CD4-positive, CD25-positive, alpha-beta regulatory T cell (primary cell): ENCODE measurements around the gene LSM6. TPM values are rescaled to one million over a fixed set of nuclear protein-coding genes. Genes with fewer than 3 reads are reported as not detected.

Source experiments
- ATAC-seq, 2 donors: fragments of 150-1000 bp; cut with Tn5 transposase; one replicate each; pipeline ENCODE4 v1.10.0; 2021; ENCODE audit warnings: low read depth in 2 of 2, moderate number of reproducible peaks in 2 of 2, moderate library complexity in 1 of 2
- DNase-seq, 3 donors: peaks; one replicate each; pipeline versions ENCODE4 v3.0.0 to v3.0.0-alpha.2; 2012 to 2022; ENCODE audit warnings: mixed read lengths in 1 of 3
- H3K27ac ChIP-seq: one replicate; pipeline ENCODE4 v1.7.0; 2013; ENCODE audit warnings: mild to moderate bottlenecking, low read length; ENCODE audit not compliant: insufficient read depth, poor library complexity, severe bottlenecking
- H3K27me3 ChIP-seq: one replicate; pipeline ENCODE4 v1.7.0; 2013; ENCODE audit warnings: low read length; ENCODE audit not compliant: control insufficient read depth, insufficient read depth
- H3K36me3 ChIP-seq: one replicate; pipeline ENCODE4 v1.7.0; 2013; ENCODE audit warnings: mild to moderate bottlenecking, low read length, moderate library complexity; ENCODE audit not compliant: control insufficient read depth, insufficient read depth
- H3K4me1 ChIP-seq: 2 replicates; pipeline ENCODE4 v1.7.0; 2013; ENCODE audit warnings: mild to moderate bottlenecking, low read length; ENCODE audit not compliant: insufficient read depth, control insufficient read depth, poor library complexity, severe bottlenecking
- H3K4me3 ChIP-seq: one replicate; pipeline ENCODE4 v1.7.0; 2013; ENCODE audit warnings: low read depth, mild to moderate bottlenecking, low read length, moderate library complexity
- H3K9me3 ChIP-seq, 2 experiments: 1 replicate in 1 of 2; 2 replicates in 1 of 2; pipeline ENCODE4 v1.7.0; 2013; ENCODE audit warnings: low read length in 2 of 2, mild to moderate bottlenecking in 1 of 2, moderate library complexity in 1 of 2; ENCODE audit not compliant: control insufficient read depth in 2 of 2
- H3K27ac Mint-ChIP-seq, 3 donors: one replicate each; pipeline ENCODE4 v1.8.0; 2020 to 2022; ENCODE audit warnings: mild to moderate bottlenecking in 3 of 3, mixed read lengths in 3 of 3, moderate library complexity in 2 of 3
- H3K27me3 Mint-ChIP-seq: one replicate; pipeline ENCODE4 v1.8.0; 2022; ENCODE audit warnings: mild to moderate bottlenecking, mixed read lengths
- H3K36me3 Mint-ChIP-seq: one replicate; pipeline ENCODE4 v1.8.0; 2020; ENCODE audit warnings: mixed read lengths
- H3K4me1 Mint-ChIP-seq, 4 donors: one replicate each; pipeline ENCODE4 v1.8.0; 2020 to 2022; ENCODE audit warnings: mixed read lengths in 4 of 4, mild to moderate bottlenecking in 1 of 4
- H3K4me3 Mint-ChIP-seq, 4 donors: one replicate each; pipeline ENCODE4 v1.8.0; 2020 to 2022; ENCODE audit warnings: mild to moderate bottlenecking in 4 of 4, mixed read lengths in 4 of 4, moderate library complexity in 3 of 4
- H3K9me3 Mint-ChIP-seq, 7 donors: one replicate each; pipeline ENCODE4 v1.8.0; 2020 to 2022; ENCODE audit warnings: mixed read lengths in 7 of 7, mild to moderate bottlenecking in 3 of 7, moderate library complexity in 2 of 7
- polyA plus RNA-seq, 4 donors: library from polyadenylated mRNA; unstranded; fragments of 300-500 nt; fragmentation: Illumina TruSeq; gene quantifications; one replicate each; pipeline ENCODE4 v1.2.3, GENCODE V29; 2021
- total RNA-seq: library from RNA; stranded (reverse); gene quantifications from one replicate; pipeline ENCODE4 v1.2.3, GENCODE V29; 2022

Gene LSM6
- total and polyA plus RNA-seq, 5 donors from 2014 or later = 16.8 to 80.9 (median 65.1) TPM

DNA sequence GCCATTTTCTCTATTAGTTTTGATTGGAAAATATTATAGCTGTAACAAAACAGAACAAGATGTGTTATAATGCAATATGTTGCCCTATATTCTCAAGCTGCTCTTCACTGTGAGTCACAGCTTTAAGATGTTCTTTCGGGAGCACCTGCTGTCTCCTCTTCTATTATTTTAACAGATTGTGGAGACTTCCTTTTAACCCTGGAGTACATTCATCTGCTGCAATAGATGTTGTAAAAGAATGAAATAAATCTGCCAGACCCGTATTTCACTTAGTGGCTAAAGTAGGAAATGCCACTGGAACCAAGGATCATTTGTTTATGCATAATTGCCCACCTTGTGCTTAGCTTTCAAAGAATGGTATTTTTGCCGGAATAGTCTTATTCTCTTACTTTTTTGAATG lies 11.1 kb downstream of the LSM6 start:
- Mint-ChIP-seq H3K36me3 (peaks cover 25% of the 10 kb centered on the region), H3K4me1 (peaks cover 13 to 28% (median 22%) of the 10 kb centered on the region in 4 donors), H3K9me3 (no peaks in the 10 kb centered on the region), H3K27me3 (no peaks in the 10 kb centered on the region), H3K4me3 (no peak overlapping the region), H3K27ac (no peak overlapping the region)
- no peak for DNase-seq
- Histone ChIP-seq H3K27me3 (no peaks in the 10 kb centered on the region), H3K9me3 (no peaks in the 10 kb centered on the region), H3K4me1 (no peaks in the 10 kb centered on the region), H3K4me3 (no peak overlapping the region), H3K36me3 (peaks cover 76% of the 10 kb centered on the region), H3K27ac (no peak overlapping the region)
- ATAC-seq = no peak

GRCh38 chr4:146190456-146190855 lies 14.9 kb downstream of the LSM6 start:
- Histone ChIP-seq H3K9me3 (no peaks in the 10 kb centered on the region), H3K4me1 (no peaks in the 10 kb centered on the region), H3K27me3 (no peaks in the 10 kb centered on the region), H3K4me3 (no peak overlapping the region), H3K27ac (no peak overlapping the region), H3K36me3 (peaks cover 55% of the 10 kb centered on the region)
- Mint-ChIP-seq H3K36me3 (peaks cover 25% of the 10 kb centered on the region), H3K4me1 (peaks cover 0 to 10% (median 6%) of the 10 kb centered on the region in 4 donors), H3K4me3 (no peak overlapping the region), H3K27me3 (no peaks in the 10 kb centered on the region), H3K9me3 (no peaks in the 10 kb centered on the region), H3K27ac (no peak overlapping the region)
- DNase-seq (no peak), ATAC-seq (no peak)

DNA sequence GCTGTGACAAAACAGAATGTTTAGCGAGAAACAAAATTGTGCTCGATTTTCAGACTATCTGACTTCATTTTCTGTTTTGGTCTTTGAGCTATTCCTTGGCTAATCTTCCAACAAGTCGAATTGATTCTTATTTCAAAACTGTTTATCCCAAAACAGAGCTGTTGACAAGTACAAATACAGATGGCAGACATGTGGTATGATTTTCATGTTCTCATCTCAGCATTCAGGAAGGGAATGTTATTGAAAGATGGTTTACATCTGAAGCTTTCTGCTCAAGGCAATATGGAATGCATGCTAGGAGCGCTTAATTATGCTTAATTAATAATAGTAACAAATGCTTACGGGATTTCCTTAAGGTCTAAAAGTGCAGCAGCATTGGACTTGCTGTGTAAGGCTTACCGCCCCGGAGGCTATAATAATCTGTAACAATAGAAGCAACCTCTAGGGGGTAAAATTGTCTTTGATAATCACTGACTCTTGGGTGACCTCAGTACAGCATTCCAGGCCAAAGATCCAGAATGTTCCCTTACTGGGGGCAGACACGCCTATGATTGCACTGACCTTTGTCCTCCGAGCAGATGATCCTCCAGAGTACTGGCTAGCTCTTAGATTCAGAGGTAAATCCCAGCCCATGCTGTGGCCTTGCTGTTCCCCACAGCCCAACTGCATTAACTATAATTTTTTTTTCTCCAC lies 16.4 kb downstream of the LSM6 start:
- Mint-ChIP-seq H3K36me3 (peaks cover 20% of the 10 kb centered on the region), H3K4me3 (no peak overlapping the region), H3K27ac (no peak overlapping the region), H3K4me1 (peaks cover 0 to under 1% (median under 1%) of the 10 kb centered on the region in 4 donors), H3K9me3 (no peaks in the 10 kb centered on the region), H3K27me3 (no peaks in the 10 kb centered on the region)
- H3K36me3 ChIP-seq = peaks cover 48% of the 10 kb centered on the region
- H3K4me3 ChIP-seq = no peak overlapping the region
- DNase-seq = no peak
- H3K27ac ChIP-seq = no peak overlapping the region
- H3K9me3 ChIP-seq = no peaks in the 10 kb centered on the region
- H3K4me1 ChIP-seq = no peaks in the 10 kb centered on the region
- ATAC-seq = no peak
- no peaks in the 10 kb centered on the region for H3K27me3 ChIP-seq

DNA sequence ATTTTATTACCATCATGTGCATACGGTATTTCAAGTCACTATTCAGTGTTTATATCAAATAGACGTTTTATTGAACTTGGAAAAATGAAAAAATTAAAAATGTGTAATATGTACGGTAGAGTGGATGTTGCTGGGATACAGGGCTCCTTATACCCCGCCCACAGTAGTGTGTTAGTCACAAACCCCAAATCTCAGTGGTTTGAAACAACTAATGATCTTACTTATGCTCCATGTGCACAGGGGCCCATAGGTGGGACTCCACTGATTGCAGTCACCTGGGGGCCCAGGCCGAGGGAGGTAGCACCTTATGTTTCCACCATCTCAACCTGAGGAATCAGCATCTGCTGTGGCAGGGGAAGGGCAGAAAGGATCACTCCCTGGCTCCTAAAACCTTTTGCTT lies 18.1 kb downstream of the LSM6 start:
- H3K36me3 Mint-ChIP-seq = peaks cover 18% of the 10 kb centered on the region
- peak overlapping the region in 1 of 3 donors; percentile 71 for H3K27ac Mint-ChIP-seq
- Histone ChIP-seq H3K27ac (no peak overlapping the region), H3K9me3 (no peaks in the 10 kb centered on the region), H3K4me1 (no peaks in the 10 kb centered on the region), H3K36me3 (peaks cover 32% of the 10 kb centered on the region), H3K4me3 (no peak overlapping the region), H3K27me3 (no peaks in the 10 kb centered on the region)
- ATAC-seq (no peak), DNase-seq (no peak)
- no peak overlapping the region for H3K4me3 Mint-ChIP-seq
- no peaks in the 10 kb centered on the region for H3K27me3 Mint-ChIP-seq
- no peaks in the 10 kb centered on the region for H3K4me1 Mint-ChIP-seq
- no peaks in the 10 kb centered on the region for H3K9me3 Mint-ChIP-seq

DNA sequence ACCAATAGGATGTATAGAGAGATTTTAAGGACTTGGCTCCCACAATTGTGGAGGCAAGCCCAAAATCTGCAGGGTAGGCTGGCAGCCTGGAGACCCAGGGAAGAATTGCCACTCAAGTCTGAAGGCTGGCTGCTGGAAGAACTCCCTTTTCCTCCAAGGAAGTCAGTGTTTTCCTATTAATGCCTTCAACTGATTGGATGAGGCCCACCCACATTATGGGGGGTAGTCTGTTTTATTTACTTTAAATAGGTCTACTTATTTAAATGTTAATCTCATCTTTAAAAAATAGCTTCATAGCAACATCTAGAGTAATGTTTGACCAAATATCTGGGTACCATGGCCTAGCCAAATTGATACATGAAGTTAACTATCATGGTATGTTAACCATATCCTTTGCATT lies 18.7 kb downstream of the LSM6 start:
- H3K27me3 ChIP-seq = no peaks in the 10 kb centered on the region
- peaks cover 26% of the 10 kb centered on the region for H3K36me3 ChIP-seq
- Mint-ChIP-seq H3K9me3 (no peaks in the 10 kb centered on the region), H3K4me1 (no peaks in the 10 kb centered on the region), H3K27me3 (no peaks in the 10 kb centered on the region), H3K36me3 (peaks cover 22% of the 10 kb centered on the region), H3K4me3 (no peak overlapping the region), H3K27ac (no peak overlapping the region)
- ATAC-seq (no peak), DNase-seq (no peak)
- no peaks in the 10 kb centered on the region for H3K9me3 ChIP-seq
- H3K4me1 ChIP-seq = no peaks in the 10 kb centered on the region
- H3K27ac ChIP-seq = no peak overlapping the region
- no peak overlapping the region for H3K4me3 ChIP-seq

- Histone ChIP-seq H3K4me1 (no peaks in the 10 kb centered on the region), H3K4me3 (no peak overlapping the region), H3K36me3 (no peaks in the 10 kb centered on the region), H3K27me3 (no peaks in the 10 kb centered on the region), H3K9me3 (no peaks in the 10 kb centered on the region), H3K27ac (no peak overlapping the region)
- Mint-ChIP-seq H3K4me3 (no peak overlapping the region), H3K4me1 (no peaks in the 10 kb centered on the region), H3K36me3 (peaks cover 40% of the 10 kb centered on the region), H3K9me3 (peaks cover 0 to 2% (median 0%) of the 10 kb centered on the region in 7 donors), H3K27ac (peak overlapping the region in 1 of 3 donors; percentile 37), H3K27me3 (no peaks in the 10 kb centered on the region)
- DNase-seq (no peak), ATAC-seq (no peak)
These were observed 27.1 kb downstream of the LSM6 start for GRCh38 chr4:146202665-146203064.

DNA sequence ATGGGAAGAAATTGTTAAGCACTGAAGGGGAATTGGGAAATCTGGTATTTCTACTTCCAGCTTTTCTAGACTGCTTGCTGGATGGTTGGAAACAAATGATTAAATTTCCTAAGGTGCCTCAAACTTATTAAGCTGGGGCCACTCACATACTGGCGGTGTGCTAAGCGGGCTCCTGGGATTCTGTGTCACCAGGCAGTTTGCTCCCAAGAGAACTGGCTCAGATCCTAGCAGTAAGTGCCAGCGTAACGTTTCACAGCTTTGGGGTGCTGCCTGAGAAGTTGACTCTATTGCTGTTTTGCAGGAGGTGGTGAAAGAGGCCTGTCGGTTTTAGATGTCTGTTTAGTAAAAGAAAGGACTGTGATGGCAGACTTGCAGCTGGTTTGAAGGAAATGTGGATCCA lies 31.9 kb downstream of the LSM6 start:
- peaks cover 18% of the 10 kb centered on the region for H3K36me3 Mint-ChIP-seq
- no peak for ATAC-seq

GRCh38 chr4:146210890-146211289 lies 35.4 kb downstream of the LSM6 start:
- peaks cover 0 to 2% (median 0%) of the 10 kb centered on the region in 7 donors for H3K9me3 Mint-ChIP-seq
- H3K36me3 Mint-ChIP-seq = no peaks in the 10 kb centered on the region
- H3K9me3 ChIP-seq = no peaks in the 10 kb centered on the region
- no peak overlapping the region for H3K27ac Mint-ChIP-seq
- no peaks in the 10 kb centered on the region for H3K4me1 ChIP-seq
- no peaks in the 10 kb centered on the region for H3K27me3 ChIP-seq
- H3K4me1 Mint-ChIP-seq = peaks cover 0 to 2% (median 0%) of the 10 kb centered on the region in 4 donors
- H3K4me3 ChIP-seq = no peak overlapping the region
- H3K4me3 Mint-ChIP-seq = no peak overlapping the region
- no peaks in the 10 kb centered on the region for H3K36me3 ChIP-seq
- peaks cover 4% of the 10 kb centered on the region for H3K27me3 Mint-ChIP-seq
- DNase-seq = no peak
- ATAC-seq = no peak
- H3K27ac ChIP-seq = no peak overlapping the region

More for the DNA sequence above, 31.9 kb downstream of the LSM6 start:
- no peaks in the 10 kb centered on the region for H3K27me3 ChIP-seq
- no peaks in the 10 kb centered on the region for H3K4me1 ChIP-seq
- Mint-ChIP-seq H3K4me1 (no peaks in the 10 kb centered on the region), H3K4me3 (no peak overlapping the region), H3K27ac (no peak overlapping the region), H3K27me3 (no peaks in the 10 kb centered on the region), H3K9me3 (peaks cover 0 to 2% (median 0%) of the 10 kb centered on the region in 7 donors)
- H3K4me3 ChIP-seq = no peak overlapping the region
- H3K9me3 ChIP-seq = no peaks in the 10 kb centered on the region
- no peaks in the 10 kb centered on the region for H3K36me3 ChIP-seq
- H3K27ac ChIP-seq = no peak overlapping the region
- no peak for DNase-seq
